ENCODE measurements around the gene UGT2A1.

- TF ChIP-seq CTCF (IDR thresholded peaks at IDR 0.05; ENCODE audit: low read depth, low read length): no peak
- no peak for TF ChIP-seq EZH2phosphoT487 (IDR thresholded peaks at IDR 0.05; ENCODE audit: low read depth)
Observed at GRCh38 chr4:69650872-69651271, 2.2 kb downstream of the UGT2A1 start.

Data from OCI-LY3 (cell line).